NCI-H2107 treated with DMSO at 0.1 percent for 48 hours (cell line): ENCODE measurements around the gene DNAH12.
"Not testable (repeated sequence)": the region's sequence is repeated elsewhere in the genome, so short reads cannot be mapped to it uniquely, and the experiment has no call there.

ENCODE experiments used
- DNase-seq: peaks from one replicate; lab custom pipeline; 2025; ENCODE audit not compliant: unreplicated experiment; lab: John Stamatoyannopoulos, UW

The DNAH12 gene

GRCh38 chr3:57326498-57326897, 217.6 kb downstream of the DNAH12 start:
- DNase-seq: not testable (repeated sequence)

DNA sequence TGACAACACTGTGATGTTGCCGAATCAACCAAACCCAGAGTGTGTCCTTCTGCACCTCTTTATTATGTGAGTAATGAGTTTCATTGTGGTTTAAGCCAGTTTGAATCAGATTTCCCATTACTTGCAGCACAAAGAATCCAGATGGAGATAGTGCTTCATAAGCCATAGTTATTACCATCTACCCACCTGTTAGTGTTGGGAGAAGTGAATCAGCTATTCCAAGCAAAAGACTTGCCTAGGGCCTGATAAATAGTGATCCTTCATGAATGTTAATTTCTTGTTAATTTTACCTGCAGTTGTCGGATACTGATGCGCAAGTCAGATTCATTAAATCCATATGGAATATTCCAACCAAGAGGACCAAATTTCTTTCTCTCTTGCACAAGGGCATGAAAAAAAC, 229.9 kb downstream of the DNAH12 start:
- no peak for DNase-seq

- DNase-seq: no peak
Observed at GRCh38 chr3:57309769-57310360, 234.3 kb downstream of the DNAH12 start.

- not testable (repeated sequence) for DNase-seq
Observed at GRCh38 chr3:57303520-57303919, 240.6 kb downstream of the DNAH12 start.

GRCh38 chr3:57298041-57298440, 246.1 kb downstream of the DNAH12 start:
- no peak for DNase-seq

GRCh38 chr3:57292897-57293526, 251.1 kb downstream of the DNAH12 start:
- DNase-seq: no peak

- no peak for DNase-seq
Observed at GRCh38 chr3:57292159-57292896, 251.8 kb downstream of the DNAH12 start, which contains the start of gene ASB14. Gene ASB14, minus strand, starts transcription at chr3:57292685. Its CDS starts 652 bp downstream, at chr3:57292033.

DNA sequence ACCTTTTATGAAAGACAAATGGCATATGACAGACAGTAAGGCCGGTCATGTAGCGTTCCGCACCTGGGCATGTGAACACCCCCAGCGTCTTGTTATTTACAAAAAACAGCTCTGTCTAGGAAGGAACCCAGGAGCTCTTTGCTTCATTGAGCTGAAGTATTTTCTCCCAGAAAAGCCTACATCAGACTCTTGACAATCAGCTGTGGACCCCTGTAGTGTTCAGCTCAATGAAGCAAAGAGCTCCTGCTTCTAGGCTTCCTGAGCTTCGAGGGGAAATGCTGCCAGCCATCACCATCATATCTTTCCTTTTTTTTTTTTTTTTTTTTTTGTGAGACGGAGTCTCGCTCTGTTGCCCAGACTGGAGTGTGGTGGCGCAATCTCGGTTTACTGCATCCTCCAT, 255.7 kb downstream of the DNAH12 start:
- DNase-seq: no peak

DNA sequence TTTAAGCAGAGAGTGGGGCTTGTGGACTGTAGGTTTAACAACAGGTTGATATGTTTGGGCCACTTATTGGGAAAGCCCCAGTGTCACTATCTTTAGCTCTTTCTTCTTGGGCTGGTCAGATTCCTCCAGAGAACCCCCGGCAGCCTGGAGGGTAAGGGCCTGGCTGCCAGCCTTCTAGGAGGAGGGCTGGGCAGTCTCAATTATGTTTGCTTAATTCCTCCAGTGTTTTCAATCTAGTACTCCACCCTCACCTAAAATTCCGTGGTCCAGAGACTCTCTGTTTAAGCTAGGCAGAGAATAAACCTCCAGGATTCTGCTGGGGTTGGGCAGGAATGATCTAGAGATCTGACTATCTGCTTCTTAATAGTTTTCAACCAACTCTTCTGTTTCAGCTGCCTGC, 256.9 kb downstream of the DNAH12 start:
- no peak for DNase-seq

DNA sequence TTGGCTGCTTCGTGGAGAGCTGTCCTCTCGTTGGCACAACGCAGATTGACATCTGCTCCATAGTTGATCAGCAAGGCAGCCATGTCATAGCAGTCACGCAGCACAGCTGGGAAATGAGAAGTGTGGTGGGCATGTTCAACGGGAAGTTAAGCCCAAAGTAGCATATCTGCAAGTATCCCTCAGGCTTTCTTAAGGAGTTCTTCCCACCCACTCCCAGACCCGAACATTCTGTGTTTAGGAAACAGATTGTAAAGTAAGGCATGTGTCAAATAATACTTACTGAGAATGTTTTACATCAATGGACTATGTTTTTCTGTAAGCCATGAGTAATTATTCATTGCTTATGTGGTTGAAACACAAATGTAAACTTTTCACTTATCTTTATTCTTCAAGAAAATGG, 260.8 kb downstream of the DNAH12 start:
- no peak for DNase-seq

- DNase-seq: no peak
Observed at GRCh38 chr3:57281715-57282114, 262.4 kb downstream of the DNAH12 start.

DNA sequence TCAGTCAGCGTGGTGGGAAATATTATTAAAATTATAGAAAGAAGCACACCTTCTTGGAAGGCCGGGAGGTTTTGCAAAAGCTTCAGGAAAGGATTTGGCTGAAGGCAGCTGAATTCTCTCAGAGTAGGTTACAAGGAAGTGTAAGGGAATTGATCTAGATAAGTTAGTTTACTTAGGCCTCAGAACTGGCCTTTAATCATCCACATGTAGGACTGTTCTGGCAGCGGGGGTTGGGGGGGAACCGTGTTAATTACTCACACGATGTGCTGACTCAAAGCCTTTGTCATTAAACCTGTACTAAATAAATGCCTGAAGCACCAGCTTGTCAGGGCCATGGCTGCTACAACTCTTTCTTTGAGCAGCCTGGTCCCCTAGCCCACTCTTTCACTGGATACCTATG, 264.5 kb downstream of the DNAH12 start:
- no peak for DNase-seq

- DNase-seq: no peak
Observed at GRCh38 chr3:57278237-57278636, 265.9 kb downstream of the DNAH12 start.

DNA sequence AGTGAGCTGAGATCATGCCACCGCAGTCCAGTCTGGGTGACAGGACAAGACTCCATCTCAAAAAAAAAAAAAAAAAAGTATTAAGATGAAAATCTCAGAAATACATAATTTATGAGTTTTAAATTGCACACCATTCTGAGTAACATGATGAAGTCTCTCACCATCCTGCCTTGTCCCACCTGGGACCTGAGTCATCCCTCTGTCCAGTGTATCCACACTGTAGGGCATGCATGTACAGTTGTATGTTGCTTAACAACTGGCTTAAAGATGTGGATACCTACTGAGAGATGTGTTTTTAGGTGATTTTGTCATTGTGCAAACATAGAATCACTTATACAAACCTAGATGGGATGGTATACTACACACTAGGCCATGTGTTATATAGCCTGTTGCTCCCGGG, 268.8 kb downstream of the DNAH12 start:
- no peak for DNase-seq

GRCh38 chr3:57274845-57275244, 269.3 kb downstream of the DNAH12 start:
- no peak for DNase-seq

GRCh38 chr3:57268416-57268815, 275.7 kb downstream of the DNAH12 start:
- no peak for DNase-seq

- DNase-seq: no peak
Observed at GRCh38 chr3:57261929-57262328, 282.2 kb downstream of the DNAH12 start.

DNA sequence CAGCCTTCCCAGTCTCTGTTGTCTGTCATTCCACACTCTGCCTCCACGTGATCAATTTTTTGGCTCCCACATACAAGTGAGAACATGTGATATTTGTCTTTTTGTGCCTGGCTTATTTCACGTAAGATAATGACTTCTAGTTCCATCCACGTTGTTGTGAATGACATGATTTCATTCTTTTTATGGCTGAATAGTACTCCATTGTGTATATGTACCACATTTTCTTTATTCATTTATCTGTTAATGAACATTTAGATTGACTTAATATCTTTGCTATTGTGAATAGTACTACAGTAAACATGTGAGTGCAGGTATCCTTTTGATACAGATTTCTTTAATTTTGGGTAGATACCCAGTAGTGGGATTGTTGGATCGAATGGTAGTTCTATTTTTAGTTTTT, 283.0 kb downstream of the DNAH12 start:
- DNase-seq: no peak

- DNase-seq: no peak
Observed at GRCh38 chr3:57257678-57258077, 286.5 kb downstream of the DNAH12 start.

- no peak for DNase-seq
Observed at GRCh38 chr3:57256844-57257243, 287.3 kb downstream of the DNAH12 start.

- no peak for DNase-seq
Observed at GRCh38 chr3:57252404-57252803, 291.7 kb downstream of the DNAH12 start.

DNA sequence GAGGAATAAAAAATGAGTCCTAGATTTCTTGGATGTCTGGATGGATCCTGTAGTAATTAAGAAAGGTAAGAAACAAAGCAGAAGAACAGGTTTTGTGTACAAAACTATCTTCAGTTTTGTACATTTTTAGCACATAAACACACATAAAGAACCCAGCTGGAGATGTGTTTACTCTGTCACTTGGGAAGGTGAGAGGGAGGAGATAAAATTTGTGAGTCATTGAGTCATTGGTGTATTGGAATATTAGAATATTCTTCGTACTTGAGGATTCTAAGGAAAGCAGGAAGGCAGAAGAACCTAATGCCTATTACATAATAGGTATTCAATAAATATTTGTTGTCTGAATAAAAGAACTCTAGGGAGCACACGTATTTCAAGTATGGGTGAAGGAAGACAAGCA, 299.2 kb downstream of the DNAH12 start:
- no peak for DNase-seq
